ENCODE data around the gene RPL19.

DNA sequence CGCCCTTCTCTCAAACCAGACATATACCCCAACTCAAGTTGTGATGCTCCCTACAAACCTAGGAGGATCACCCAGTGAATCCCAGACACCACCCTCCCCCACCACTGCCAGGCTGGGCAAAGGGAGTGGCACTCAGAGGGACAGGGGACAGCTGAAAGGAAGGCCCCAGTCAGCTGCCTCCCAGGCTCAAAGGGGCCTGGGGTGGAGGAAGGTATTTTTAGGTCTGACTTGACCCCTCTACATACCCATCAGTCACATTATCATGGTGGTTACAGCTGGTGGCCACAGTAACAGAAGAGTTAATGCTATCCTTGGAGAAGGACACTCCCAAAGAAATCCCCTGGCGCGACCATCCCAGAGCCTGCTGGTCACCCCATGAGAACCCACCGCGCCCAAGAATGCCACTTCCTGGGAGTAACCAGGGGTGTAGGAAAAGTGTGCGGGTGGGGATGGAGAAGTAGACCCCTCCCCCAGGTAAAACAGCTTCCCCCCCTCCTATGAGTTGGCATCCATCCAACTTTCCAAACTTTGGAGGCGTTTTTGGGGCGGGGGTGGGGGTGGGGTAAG lies 3.8 kb upstream of the RPL19 start:
- TF ChIP-seq CTCF (optimal IDR thresholded peaks at IDR 0.05 in 1 of 3, IDR thresholded peaks at IDR 0.05 in 1 of 3, conservative IDR thresholded peaks at IDR 0.05 in 1 of 3; ENCODE audit: extremely low read depth in 1 of 3, insufficient read depth in 2 of 3, low read length in 3 of 3) (no peak), EZH2 (IDR thresholded peaks at IDR 0.05; ENCODE audit: low read length) (no peak)

All from keratinocyte (primary cell).